Medulla oblongata (tissue), 1 donor: Measurements from ENCODE around the gene BRINP1.

Source experiments
- DNase-seq: peaks from one replicate; pipeline ENCODE4 v3.0.0-alpha.2; 2015; ENCODE audit errors: extremely low spot score

BRINP1 gene

DNA sequence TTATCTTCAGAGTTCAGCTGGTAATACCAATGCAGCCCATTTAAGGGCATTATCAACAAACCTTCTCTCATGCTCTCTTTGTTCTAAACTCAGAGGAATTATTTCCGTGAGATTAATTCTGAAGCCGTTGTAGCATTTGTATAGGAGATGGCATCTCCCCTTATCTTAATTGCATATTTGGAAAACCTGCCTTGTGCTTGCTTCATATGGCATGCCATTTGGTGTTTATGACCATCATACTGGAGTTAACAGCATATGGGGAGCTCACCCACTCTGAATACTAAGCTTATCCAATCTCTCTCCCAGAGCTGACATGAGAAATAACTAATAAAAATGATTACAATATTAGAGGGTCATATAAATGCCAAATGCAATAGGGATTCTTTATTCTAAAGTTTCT lies 243.2 kb downstream of the BRINP1 start:
- no peak for DNase-seq

DNA sequence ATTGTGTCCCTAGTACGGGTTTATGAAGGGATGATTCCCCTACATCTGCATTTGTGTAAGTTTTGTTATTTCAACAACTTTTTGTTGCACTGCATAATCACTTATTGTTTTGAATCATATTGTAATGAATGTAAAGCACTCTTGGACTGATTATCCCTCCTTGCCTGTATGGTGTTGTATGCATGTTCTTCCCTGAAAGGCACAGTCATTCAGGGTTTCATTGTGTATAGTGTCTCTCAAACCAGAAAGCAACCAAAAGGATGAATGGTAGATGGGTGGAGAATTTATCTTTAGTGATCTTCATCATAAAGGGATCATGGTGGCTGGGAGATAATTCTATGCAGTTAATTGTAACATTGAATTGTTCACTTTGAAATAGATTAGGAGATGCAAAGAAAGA lies 247.3 kb downstream of the BRINP1 start:
- no peak for DNase-seq

DNA sequence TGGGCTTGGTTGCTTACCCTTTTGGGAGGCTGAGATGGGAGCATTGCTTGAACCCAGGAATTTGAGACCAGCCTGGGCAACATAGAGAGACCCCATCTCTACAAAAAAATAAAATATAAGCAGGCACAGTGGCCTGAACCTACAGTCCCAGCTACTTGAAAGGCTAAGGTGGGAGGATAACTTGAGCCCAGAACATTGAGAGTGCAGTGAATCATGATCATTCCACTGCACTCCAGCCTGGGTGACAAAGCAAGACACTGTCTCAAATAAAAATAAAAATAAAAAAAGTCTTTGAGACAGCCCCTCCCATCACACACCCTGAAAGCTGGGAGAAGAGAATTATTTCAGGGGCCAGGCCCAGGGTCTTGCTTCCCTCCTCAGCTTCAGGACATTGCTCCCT lies 251.8 kb downstream of the BRINP1 start:
- no peak for DNase-seq
